MM.1S (cell line): ENCODE results near the gene SPATA31E1.

Experiments used
- DNase-seq: peaks from one replicate; pipeline ENCODE4 v3.0.0-alpha.2; 2015
- H2AFZ ChIP-seq: fragments of 300-600 bp; sonication (generic); 2 replicates; pipeline ENCODE4 v1.6.0; 2016; ENCODE audit warnings: antibody characterized with exemption, low read length
- H3F3A ChIP-seq: fragments of 300-600 bp; sonication (generic); 2 replicates; pipeline ENCODE4 v1.6.1; 2016; ENCODE audit warnings: mild to moderate bottlenecking, antibody characterized with exemption, low read length, moderate library complexity, mixed read lengths; ENCODE audit not compliant: insufficient read depth
- H3K27ac ChIP-seq: fragments of 300-600 bp; sonication (generic); 2 replicates; pipeline ENCODE4 v1.5.1; 2016; ENCODE audit warnings: mild to moderate bottlenecking, low read length
- H3K27me3 ChIP-seq: fragments of 300-600 bp; sonication (generic); replicated peaks from 2 replicates; pipeline ENCODE4 v1.6.0; 2016; ENCODE audit warnings: low read length; ENCODE audit not compliant: insufficient read depth
- H3K36me3 ChIP-seq: fragments of 300-600 bp; sonication (generic); replicated peaks from 2 replicates; pipeline ENCODE4 v1.6.1; 2016; ENCODE audit warnings: mild to moderate bottlenecking, low read length, mixed read lengths; ENCODE audit not compliant: insufficient read depth
- H3K4me1 ChIP-seq: fragments of 300-600 bp; sonication (generic); 2 replicates; pipeline ENCODE4 v1.6.1; 2016; ENCODE audit warnings: low read length, mixed read lengths
- H3K4me2 ChIP-seq: fragments of 300-600 bp; sonication (generic); 2 replicates; pipeline ENCODE4 v1.6.0; 2016; ENCODE audit warnings: low read depth, low read length
- H3K4me3 ChIP-seq: fragments of 300-600 bp; sonication (generic); 2 replicates; pipeline ENCODE4 v1.5.1; 2016; ENCODE audit warnings: low read length, mixed read lengths
- H3K79me2 ChIP-seq: fragments of 300-600 bp; sonication (generic); 2 replicates; pipeline ENCODE4 v1.6.1; 2016; ENCODE audit warnings: mixed run types, low read length, mixed read lengths
- H3K9ac ChIP-seq: fragments of 300-600 bp; sonication (generic); 2 replicates; pipeline ENCODE4 v1.6.1; 2016; ENCODE audit warnings: low read length, mixed read lengths
- H3K9me2 ChIP-seq: fragments of 300-600 bp; sonication (generic); replicated peaks from 2 replicates; pipeline ENCODE4 v1.6.1; 2016; ENCODE audit warnings: mild to moderate bottlenecking, low read length, mixed read lengths; ENCODE audit not compliant: insufficient read depth
- H3K9me3 ChIP-seq: fragments of 300-600 bp; sonication (generic); replicated peaks from 2 replicates; pipeline ENCODE4 v1.6.1; 2016; ENCODE audit warnings: mild to moderate bottlenecking, low read length, mixed read lengths; ENCODE audit not compliant: insufficient read depth
- H4K20me1 ChIP-seq: fragments of 300-600 bp; sonication (generic); 2 replicates; pipeline ENCODE4 v1.6.1; 2016; ENCODE audit warnings: mild to moderate bottlenecking, low read length, moderate library complexity, mixed read lengths; ENCODE audit not compliant: insufficient read depth
- EZH2 ChIP-seq: fragments of 300-600 bp; sonication (generic); optimal IDR thresholded peaks from 2 replicates; pipeline ENCODE3; 2017; ENCODE audit warnings: low read depth, mild to moderate bottlenecking, antibody characterized with exemption, low read length, mixed read lengths
- EZH2phosphoT487 ChIP-seq: fragments of 300-600 bp; sonication (generic); IDR thresholded peaks from 2 replicates; pipeline ENCODE4 v1.6.1; 2018; ENCODE audit warnings: antibody characterized with exemption, low read length
- TF ChIP-seq, protein P1 (sequence below): fragments of 300-600 bp; sonication (generic); IDR thresholded peaks from 2 replicates; pipeline ENCODE4 v1.5.1; 2016; ENCODE audit warnings: antibody characterized with exemption, low read length, mixed read lengths

The SPATA31E1 gene

GRCh38 chr9:87887661-87888480 lies 5.2 kb downstream of the SPATA31E1 start:
- Histone ChIP-seq H2AFZ (no peak overlapping the region), H3K27me3 (no peaks in the 10 kb centered on the region), H3K79me2 (no peaks in the 10 kb centered on the region), H3K9me3 (no peaks in the 10 kb centered on the region), H3K9me2 (no peaks in the 10 kb centered on the region), H3K4me2 (no peak overlapping the region), H4K20me1 (no peaks in the 10 kb centered on the region), H3K27ac (no peak overlapping the region), H3K9ac (no peak overlapping the region), H3F3A (no peaks in the 10 kb centered on the region), H3K4me1 (0 out of 2 replicates have a peak, but pooled peaks cover 5% of the 10 kb centered on the region), H3K36me3 (no peaks in the 10 kb centered on the region), H3K4me3 (no peak overlapping the region)
- TF ChIP-seq EZH2phosphoT487, result no peak
- no peak for TF ChIP-seq EZH2
- TF ChIP-seq, protein P1, sequence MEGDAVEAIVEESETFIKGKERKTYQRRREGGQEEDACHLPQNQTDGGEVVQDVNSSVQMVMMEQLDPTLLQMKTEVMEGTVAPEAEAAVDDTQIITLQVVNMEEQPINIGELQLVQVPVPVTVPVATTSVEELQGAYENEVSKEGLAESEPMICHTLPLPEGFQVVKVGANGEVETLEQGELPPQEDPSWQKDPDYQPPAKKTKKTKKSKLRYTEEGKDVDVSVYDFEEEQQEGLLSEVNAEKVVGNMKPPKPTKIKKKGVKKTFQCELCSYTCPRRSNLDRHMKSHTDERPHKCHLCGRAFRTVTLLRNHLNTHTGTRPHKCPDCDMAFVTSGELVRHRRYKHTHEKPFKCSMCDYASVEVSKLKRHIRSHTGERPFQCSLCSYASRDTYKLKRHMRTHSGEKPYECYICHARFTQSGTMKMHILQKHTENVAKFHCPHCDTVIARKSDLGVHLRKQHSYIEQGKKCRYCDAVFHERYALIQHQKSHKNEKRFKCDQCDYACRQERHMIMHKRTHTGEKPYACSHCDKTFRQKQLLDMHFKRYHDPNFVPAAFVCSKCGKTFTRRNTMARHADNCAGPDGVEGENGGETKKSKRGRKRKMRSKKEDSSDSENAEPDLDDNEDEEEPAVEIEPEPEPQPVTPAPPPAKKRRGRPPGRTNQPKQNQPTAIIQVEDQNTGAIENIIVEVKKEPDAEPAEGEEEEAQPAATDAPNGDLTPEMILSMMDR, result no peak
- no peak for DNase-seq

DNA sequence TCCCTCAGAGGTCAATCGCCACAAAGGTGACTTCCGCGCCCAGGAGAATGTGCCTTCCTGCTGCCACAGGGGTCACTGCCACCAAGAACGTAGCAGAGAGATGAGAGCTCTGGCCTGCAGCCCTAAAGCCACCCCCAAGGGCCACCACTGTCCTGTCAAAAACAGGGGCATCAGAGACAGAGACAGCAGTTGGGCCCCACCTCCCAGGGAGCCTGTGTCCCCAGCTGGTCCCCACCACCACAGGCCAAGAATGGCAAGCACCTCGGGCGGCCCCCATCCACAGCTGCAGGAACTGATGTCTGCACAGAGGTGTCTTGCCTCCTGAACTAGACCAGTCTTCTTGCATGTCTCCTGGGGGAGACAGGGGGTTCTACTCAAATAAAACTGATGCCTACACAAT lies 5.8 kb downstream of the SPATA31E1 start:
- DNase-seq, result no peak
- Histone ChIP-seq H4K20me1 (no peaks in the 10 kb centered on the region), H3K4me1 (peaks cover 6% of the 10 kb centered on the region; the same call in 1 of the 2 replicates), H3K27me3 (no peaks in the 10 kb centered on the region), H3K79me2 (no peaks in the 10 kb centered on the region), H3F3A (no peaks in the 10 kb centered on the region), H3K4me2 (no peak overlapping the region), H3K4me3 (no peak overlapping the region), H3K9me2 (no peaks in the 10 kb centered on the region), H3K27ac (no peak overlapping the region), H3K36me3 (no peaks in the 10 kb centered on the region), H3K9me3 (no peaks in the 10 kb centered on the region), H2AFZ (no peak overlapping the region), H3K9ac (no peak overlapping the region)
- no peak for TF ChIP-seq EZH2
- TF ChIP-seq EZH2phosphoT487, result no peak
- TF ChIP-seq, protein P1, result no peak

DNA sequence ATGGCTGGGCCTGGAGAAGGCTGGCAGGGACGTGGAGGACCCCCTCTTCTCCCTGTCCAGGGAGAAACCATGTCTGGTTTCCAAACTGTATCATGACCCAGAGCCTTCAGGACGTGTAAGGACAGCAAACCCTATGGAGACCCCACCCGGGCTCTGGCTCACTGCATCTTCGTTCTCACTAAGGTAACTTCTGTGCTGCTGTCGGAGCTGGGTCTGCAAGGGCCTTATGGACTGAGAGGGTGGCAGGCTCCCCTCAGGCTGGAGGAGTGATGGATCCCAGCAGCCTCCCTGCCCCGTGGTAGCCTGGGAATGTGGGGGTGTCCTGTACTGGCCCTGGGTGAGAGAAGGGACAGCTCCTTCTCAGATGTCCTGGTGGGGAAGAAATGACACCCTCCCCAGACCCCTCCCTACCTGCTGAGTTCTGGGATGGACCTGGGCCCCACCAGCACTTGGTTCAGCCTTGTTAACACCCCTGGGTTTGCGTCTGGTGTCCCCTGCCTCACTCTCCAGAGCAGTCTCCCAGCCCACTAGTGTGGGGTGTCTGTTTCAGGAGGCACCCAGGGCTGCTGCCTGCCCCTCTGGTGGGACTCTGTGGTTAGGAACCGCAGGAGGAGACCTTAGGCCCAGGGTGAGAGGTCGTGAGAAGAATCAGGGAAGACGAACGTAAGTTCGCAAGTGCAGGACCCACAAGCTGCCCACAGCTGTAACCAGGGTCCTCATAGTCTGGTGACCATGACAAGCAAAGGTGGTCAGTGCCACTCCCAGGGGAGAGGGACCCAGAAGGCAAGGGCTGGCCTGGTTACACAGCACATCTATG lies 6.6 kb downstream of the SPATA31E1 start:
- DNase-seq, result no peak
- Histone ChIP-seq H3F3A (no peaks in the 10 kb centered on the region), H3K4me3 (no peak overlapping the region), H3K27me3 (no peaks in the 10 kb centered on the region), H3K9me2 (no peaks in the 10 kb centered on the region), H3K27ac (no peak overlapping the region), H3K79me2 (no peaks in the 10 kb centered on the region), H3K4me2 (no peak overlapping the region), H2AFZ (no peak overlapping the region), H3K36me3 (no peaks in the 10 kb centered on the region), H3K9me3 (no peaks in the 10 kb centered on the region), H3K9ac (no peak overlapping the region), H4K20me1 (no peaks in the 10 kb centered on the region), H3K4me1 (peaks cover 9% of the 10 kb centered on the region; the same call in 1 of the 2 replicates)
- TF ChIP-seq, protein P1, result no peak
- TF ChIP-seq EZH2phosphoT487, result no peak
- TF ChIP-seq EZH2, result no peak
